IPS-18a (cell line): Measurements from ENCODE around the gene ITGAE.
"Not testable (repeated sequence)": the region's sequence is repeated elsewhere in the genome, so short reads cannot be mapped to it uniquely, and the experiment has no call there.

ENCODE experiments used
- H3K27ac ChIP-seq: one replicate; pipeline ENCODE4 v1.5.1; 2013; ENCODE audit warnings: low read length
- H3K27me3 ChIP-seq: one replicate; pipeline ENCODE4 v1.6.1; 2013; ENCODE audit warnings: mild to moderate bottlenecking, low read length; ENCODE audit not compliant: control insufficient read depth, insufficient read depth
- H3K36me3 ChIP-seq: one replicate; pipeline ENCODE4 v1.6.1; 2013; ENCODE audit warnings: low read depth, low read length; ENCODE audit not compliant: control insufficient read depth
- H3K4me1 ChIP-seq: one replicate; pipeline ENCODE4 v1.6.1; 2013; ENCODE audit warnings: low read depth, low read length; ENCODE audit not compliant: control insufficient read depth
- H3K4me3 ChIP-seq: one replicate; pipeline ENCODE4 v1.5.1; 2013; ENCODE audit warnings: low read length
- H3K9ac ChIP-seq: one replicate; pipeline ENCODE4 v1.6.1; 2013; ENCODE audit warnings: mild to moderate bottlenecking, low read length, moderate library complexity
- H3K9me3 ChIP-seq: one replicate; pipeline ENCODE4 v1.6.1; 2013; ENCODE audit warnings: low read depth, low read length; ENCODE audit not compliant: control insufficient read depth

Gene ITGAE

DNA sequence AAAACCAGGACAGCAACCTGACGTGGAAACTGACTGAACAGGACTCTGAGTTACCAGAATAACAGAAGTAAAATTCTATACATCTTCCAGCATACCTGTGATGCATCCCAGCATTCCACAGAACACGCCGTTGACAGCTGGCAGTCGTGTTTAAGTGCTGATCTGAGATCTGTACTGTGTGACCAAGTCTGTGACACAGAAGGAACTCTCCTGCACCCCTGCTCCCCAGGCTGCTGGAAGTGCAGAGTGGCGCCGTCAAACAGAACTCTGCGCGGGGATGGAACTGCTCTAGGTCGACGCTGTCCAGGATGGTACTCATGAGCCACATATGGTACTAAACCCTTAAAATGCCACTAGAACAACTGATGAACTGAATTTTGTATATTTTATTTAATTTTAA lies 804 bp upstream of the ITGAE start:
- no peaks in the 10 kb centered on the region for H3K4me1 ChIP-seq
- no peaks in the 10 kb centered on the region for H3K9me3 ChIP-seq
- peaks cover 7% of the 10 kb centered on the region for H3K36me3 ChIP-seq
- H3K4me3 ChIP-seq: no peak overlapping the region
- H3K27ac ChIP-seq: no peak overlapping the region
- H3K9ac ChIP-seq: no peak overlapping the region
- H3K27me3 ChIP-seq: no peaks in the 10 kb centered on the region

DNA sequence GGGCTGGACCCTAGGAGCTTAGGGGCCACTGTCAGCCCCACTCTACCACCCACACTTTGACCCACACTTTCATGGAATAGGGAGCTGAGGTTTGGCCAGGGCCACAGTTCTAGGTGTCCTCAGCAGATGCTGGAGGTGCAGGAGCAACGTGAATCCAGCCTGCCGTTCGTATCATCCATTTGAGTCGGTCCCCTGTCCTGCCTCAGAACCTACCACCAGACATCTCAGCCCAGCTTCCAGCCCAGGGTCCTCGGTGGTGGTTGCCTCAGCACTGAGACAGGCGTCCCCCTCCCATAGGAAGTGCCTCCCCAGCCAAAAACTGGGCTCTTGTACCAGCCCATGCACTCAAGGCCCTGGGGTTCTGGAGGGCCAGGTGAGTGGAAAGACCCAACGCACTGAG lies 359 bp upstream of the ITGAE start:
- no peak overlapping the region for H3K9ac ChIP-seq
- peaks cover 5% of the 10 kb centered on the region for H3K36me3 ChIP-seq
- H3K4me1 ChIP-seq: no peaks in the 10 kb centered on the region
- no peak overlapping the region for H3K4me3 ChIP-seq
- H3K27me3 ChIP-seq: no peaks in the 10 kb centered on the region
- H3K27ac ChIP-seq: no peak overlapping the region
- no peaks in the 10 kb centered on the region for H3K9me3 ChIP-seq

DNA sequence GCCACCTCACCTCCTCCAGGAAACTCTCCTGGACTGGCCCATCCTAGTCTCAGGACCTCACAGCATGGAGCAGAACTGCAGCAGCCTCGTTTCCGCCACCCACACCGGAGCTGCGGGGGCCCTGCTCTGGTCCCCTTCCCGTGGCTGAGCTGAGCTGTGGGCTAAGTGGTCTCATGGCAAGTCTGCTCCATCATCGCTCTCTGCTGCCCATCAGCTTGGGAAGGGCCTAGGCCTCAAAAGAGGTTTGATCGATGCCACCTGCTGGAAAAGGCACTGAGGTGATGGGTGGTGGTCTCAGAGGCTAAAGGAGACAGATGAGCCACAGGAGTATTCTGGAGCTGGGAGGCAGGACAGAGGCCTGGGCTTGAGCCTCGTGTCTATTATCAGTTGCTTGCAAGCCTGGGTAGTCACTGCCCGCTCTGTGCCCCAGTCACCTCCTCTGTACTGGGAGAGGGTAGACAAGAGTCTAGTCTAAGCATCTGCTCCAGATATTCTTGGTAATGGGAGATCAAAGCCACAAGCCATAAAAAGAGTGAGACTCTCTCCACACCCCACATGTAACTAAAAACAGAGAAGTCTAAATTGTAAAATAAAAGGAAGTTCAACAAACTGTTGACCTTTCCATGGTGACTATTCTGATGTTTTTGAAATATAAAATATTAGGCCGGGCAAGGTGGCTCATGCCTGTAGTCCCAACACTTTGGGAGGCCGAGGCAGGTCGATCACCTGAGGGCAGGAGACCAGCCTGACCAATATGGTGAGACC lies 1.6 kb downstream of the ITGAE start:
- Histone ChIP-seq H3K9me3 (no peaks in the 10 kb centered on the region), H3K36me3 (peaks cover 5% of the 10 kb centered on the region), H3K4me3 (no peak overlapping the region), H3K9ac (no peak overlapping the region), H3K4me1 (no peaks in the 10 kb centered on the region), H3K27ac (no peak overlapping the region), H3K27me3 (no peaks in the 10 kb centered on the region)

DNA sequence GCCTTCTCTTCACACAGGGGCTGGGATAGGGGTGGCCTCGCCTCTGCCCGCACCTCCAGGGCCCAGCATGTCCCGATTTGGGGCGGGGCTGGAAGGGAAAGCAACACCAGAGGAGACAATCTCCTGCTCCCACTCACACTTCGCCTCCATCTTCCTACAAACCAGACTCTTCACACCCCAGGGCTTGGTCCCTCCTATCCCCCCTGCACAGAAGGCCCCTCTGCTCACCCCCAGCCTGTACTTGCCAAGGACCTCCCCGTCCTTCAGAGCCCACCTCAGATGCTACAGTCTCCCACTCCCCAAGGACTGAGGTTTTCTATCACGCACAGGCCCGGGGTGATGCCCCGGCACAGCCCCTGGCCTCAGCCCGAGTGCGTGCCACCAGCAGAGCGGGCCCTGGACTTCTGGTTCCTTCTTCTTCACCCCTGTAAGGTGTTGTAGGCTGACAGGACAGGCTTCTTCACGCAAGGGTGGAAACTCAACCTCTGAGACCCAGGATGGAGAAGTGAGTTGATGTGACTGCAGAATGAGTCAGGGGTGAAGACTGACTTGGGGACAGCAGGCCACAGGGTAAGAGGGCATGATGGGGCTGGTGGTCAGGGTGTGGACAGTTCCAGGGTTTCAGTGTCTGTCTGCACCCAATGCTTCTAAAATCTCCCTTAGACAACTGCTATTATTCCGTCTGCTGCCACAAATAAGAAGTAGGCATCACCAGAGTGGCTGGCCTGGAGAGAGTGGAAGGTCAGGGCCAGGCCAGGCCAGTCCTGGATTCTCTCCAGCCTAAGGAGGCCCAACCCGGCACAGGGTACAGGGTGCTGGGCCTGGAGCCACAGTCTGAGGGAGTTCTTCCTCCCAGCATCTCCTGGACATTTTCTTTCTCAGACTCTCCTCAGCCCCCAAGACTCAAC lies 2.5 kb downstream of the ITGAE start:
- no peak overlapping the region for H3K27ac ChIP-seq
- no peaks in the 10 kb centered on the region for H3K4me1 ChIP-seq
- H3K36me3 ChIP-seq: peaks cover 5% of the 10 kb centered on the region
- H3K4me3 ChIP-seq: no peak overlapping the region
- no peak overlapping the region for H3K9ac ChIP-seq
- no peaks in the 10 kb centered on the region for H3K9me3 ChIP-seq
- no peaks in the 10 kb centered on the region for H3K27me3 ChIP-seq

DNA sequence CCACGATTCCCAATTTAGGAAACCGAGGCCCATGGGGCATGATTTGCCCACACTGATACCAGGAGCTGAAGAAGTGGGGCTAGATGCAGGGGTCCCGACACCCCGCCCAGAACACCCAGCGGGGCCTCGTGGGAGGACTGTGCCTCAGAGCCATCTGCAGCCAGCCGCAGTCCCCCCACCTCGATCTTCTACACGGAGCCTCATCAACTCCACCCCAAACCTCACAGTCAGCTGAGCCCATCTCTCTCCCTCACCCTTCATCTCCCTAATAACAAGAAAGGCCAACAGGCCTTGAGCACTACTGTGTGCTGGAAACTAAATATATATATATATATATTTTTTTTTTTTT lies 4.2 kb downstream of the ITGAE start:
- H3K9ac ChIP-seq: no peak overlapping the region
- H3K4me3 ChIP-seq: no peak overlapping the region
- no peaks in the 10 kb centered on the region for H3K27me3 ChIP-seq
- H3K36me3 ChIP-seq: no peaks in the 10 kb centered on the region
- H3K4me1 ChIP-seq: no peaks in the 10 kb centered on the region
- H3K9me3 ChIP-seq: no peaks in the 10 kb centered on the region
- H3K27ac ChIP-seq: no peak overlapping the region

DNA sequence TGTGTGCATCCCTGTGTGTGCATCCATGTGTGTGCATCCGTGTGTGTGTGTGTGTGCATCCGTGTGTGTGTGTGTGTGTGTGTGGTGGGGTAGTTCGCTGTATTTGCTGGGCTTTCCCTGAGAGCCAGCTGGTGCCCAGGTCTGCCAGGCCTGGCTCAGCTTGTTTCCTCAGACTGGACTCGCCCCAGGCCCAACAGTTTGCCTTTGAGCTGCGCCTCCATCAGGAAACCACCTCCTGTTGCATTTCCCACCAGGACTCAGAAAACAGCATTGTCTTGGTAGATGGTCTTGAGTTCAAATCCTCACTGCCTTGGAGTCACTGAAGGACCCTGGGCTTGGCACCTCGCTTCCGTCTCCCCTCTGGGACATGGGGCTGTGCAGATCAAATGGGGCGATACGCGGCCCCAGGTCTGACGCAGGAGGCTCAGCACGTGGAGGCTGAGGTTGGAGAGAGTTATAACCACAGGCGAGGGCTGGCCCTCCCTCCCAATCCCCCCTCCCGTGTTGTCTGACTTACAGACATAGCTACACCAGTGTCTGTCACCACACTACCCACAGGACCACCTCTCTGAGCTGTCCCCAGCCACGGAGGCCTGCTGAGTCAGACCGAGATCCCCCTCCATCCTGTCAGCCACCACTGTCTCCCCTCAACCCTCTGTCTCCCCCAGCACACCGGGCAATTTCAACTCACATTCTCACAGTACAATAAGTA lies 4.7 kb downstream of the ITGAE start:
- Histone ChIP-seq H3K4me1 (no peaks in the 10 kb centered on the region), H3K9me3 (no peaks in the 10 kb centered on the region), H3K36me3 (no peaks in the 10 kb centered on the region), H3K9ac (no peak overlapping the region), H3K4me3 (no peak overlapping the region), H3K27me3 (no peaks in the 10 kb centered on the region), H3K27ac (no peak overlapping the region)

DNA sequence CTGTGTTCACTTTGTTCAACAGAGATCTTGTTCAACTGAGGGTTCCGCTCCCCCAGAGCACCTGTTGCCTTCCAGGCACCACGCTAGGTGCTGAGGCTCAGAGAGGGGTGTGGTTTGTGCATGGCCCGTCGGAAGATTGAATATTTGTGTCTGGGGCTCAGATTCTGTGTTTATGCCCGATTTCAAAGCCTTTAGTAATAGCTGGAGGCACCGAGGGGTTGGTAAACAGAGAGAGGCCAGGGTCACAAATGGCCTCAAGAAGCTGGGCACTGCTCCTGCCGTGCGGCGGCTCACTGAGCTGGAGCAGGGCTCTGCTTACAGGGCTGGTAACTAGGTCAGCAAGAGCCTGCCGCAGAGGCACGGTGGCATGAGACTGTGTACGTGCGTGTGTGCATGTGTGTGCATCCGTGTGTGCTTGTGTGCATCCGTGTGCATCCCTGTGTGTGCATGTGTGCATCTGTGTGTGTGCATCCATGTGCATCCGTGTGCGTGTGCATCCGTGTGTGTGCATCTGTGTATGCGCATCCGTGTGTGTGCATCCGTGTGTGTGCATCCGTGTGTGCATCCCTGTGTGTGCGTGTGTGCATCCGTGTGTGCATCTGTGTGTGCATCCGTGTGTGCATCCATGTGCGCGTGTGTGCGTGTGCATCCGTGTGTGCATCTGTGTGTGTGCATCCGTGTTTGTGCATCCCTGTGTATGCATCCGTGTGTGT lies 5.4 kb downstream of the ITGAE start:
- Histone ChIP-seq H3K4me3 (no peak overlapping the region), H3K9me3 (no peaks in the 10 kb centered on the region), H3K27me3 (no peaks in the 10 kb centered on the region), H3K4me1 (no peaks in the 10 kb centered on the region), H3K36me3 (no peaks in the 10 kb centered on the region), H3K27ac (no peak overlapping the region), H3K9ac (no peak overlapping the region)

DNA sequence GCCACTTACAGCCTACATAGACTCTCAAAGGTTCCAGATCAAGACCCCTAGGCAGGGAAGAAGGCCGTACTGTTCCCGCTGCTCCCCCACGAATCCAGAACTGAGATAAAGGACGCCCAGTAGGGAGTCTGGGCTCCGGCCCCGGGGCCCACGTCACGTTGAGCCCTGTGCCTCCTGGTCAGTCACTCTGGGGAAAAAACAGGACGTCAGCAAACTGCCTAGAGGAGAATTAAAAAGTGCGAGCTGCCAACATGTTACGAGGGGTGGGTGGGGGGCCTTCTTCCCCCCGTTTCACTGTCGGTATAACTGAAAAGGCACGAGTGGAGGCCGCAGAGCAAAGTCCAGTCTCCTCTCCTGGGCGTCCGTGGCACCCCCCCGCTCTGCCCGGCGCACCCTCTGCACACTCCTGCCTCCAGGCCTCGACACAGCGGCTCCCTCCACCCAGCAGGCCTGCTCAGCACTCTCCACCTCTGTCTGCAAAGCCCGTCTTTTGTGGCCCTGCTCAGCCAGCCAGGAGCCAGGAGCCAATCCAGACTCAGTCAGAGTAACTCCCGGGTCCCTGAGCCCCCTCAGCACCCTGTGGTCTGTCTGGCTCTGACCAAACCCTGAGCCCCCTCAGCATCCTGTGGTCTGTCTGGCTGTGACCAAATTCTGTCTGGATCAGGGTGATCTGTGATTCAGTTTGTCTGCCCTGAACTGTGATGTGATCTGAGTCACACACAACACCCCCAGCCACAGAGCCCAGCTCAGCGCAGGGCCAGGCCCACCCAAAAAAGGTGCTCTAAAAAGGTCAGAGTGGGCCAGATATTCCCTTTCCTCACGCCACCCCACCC lies 6.2 kb downstream of the ITGAE start:
- Histone ChIP-seq H3K9ac (no peak overlapping the region), H3K27ac (no peak overlapping the region), H3K4me3 (no peak overlapping the region), H3K36me3 (no peaks in the 10 kb centered on the region), H3K9me3 (no peaks in the 10 kb centered on the region), H3K27me3 (no peaks in the 10 kb centered on the region), H3K4me1 (no peaks in the 10 kb centered on the region)

DNA sequence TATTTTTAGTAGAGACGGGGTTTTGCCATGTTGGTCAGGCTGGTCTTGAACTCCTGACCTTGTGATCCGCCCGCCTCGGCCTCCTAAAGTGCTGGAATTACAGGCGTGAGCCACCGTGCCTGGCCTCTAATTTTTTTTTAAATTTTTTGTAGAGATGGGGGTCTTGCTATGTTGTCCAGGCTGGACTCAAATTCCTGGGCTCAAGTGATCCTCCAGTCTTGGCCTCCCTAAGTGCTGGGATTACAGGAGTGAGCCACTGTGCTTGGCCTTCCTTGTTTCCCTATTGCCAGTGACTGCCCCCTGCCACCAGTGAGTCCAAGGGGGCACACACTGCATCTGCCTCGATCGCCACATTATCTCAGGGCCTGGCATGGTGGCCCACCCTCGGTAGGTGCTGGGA lies 6.8 kb downstream of the ITGAE start:
- not testable (repeated sequence) for H3K27ac ChIP-seq, H3K36me3 ChIP-seq, H3K27me3 ChIP-seq, H3K4me1 ChIP-seq, H3K9me3 ChIP-seq, H3K4me3 ChIP-seq, H3K9ac ChIP-seq

DNA sequence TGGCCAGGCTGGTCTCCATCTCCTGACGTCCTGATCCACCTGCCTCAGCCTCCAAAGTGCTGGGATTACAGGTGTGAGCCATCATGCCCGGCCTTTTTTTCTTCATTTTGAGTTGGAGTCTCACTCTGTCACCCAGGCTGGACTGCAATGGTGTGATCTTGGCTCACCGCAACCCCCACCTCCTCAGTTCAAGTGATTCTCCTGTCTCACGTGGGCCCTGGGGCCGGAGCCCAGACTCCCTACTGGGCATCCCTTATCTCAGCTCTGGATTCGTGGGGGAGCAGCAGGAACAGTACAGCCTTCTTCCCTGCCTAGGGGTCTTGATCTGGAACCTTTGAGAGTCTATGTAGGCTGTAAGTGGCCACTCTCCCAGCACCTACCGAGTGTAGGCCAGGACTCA lies 7.7 kb downstream of the ITGAE start:
- not testable (repeated sequence) for H3K4me1 ChIP-seq, H3K36me3 ChIP-seq, H3K9ac ChIP-seq, H3K27ac ChIP-seq, H3K9me3 ChIP-seq, H3K4me3 ChIP-seq, H3K27me3 ChIP-seq
